T-cell (primary cell): ENCODE measurements around the gene FBXO31. TPM values are rescaled to one million over a fixed set of nuclear protein-coding genes. Genes with fewer than 3 reads are reported as not detected.

ENCODE experiments used
- ATAC-seq, 4 experiments: fragments of 200-7000 bp in 3 of 4; fragments of 150-1000 bp in 1 of 4; cut with Tn5 transposase; replicated peaks in 1 of 4; 1 replicate in 3 of 4; 2 replicates in 1 of 4; pipeline ENCODE4 v1.10.0; 2021; ENCODE audit warnings: moderate library complexity in 3 of 4, mild to moderate bottlenecking in 2 of 4, moderate number of reproducible peaks in 1 of 4
- CTCF ChIA-PET, 2 donors: fragments of 300-600 bp; sonication (Branson Sonifier 250); formaldehyde crosslinking; loops; one replicate each; lab custom pipeline; 2022; ENCODE audit warnings: antibody characterized with exemption in 2 of 2; lab: Charles Lee
- POLR2A ChIA-PET, 2 donors: fragments of 300-600 bp; sonication (Branson Sonifier 250); formaldehyde crosslinking; loops; one replicate each; lab custom pipeline; 2022; ENCODE audit warnings: antibody characterized with exemption in 2 of 2; lab: Charles Lee
- DNase-seq, 35 experiments: peaks; one replicate each; pipeline versions ENCODE4 v3.0.0 to v3.0.0-alpha.2; 2013 to 2023
- H3K27ac ChIP-seq: one replicate; pipeline ENCODE4 v1.5.1; 2013; ENCODE audit warnings: low read length
- H3K27me3 ChIP-seq, 2 experiments: replicated peaks in 1 of 2; 1 replicate in 1 of 2; 2 replicates in 1 of 2; pipeline versions ENCODE4 v1.6.1 to v1.7.0; 2013; ENCODE audit warnings: low read length in 1 of 2, mixed read lengths in 1 of 2; ENCODE audit not compliant: control insufficient read depth in 2 of 2, insufficient read depth in 2 of 2; ENCODE audit errors: extremely low read depth in 1 of 2
- H3K36me3 ChIP-seq, 2 donors: 1 replicate in 1 of 2; 2 replicates in 1 of 2; pipeline versions ENCODE4 v1.6.1 to v1.7.0; 2013; ENCODE audit warnings: low read length in 1 of 2; ENCODE audit not compliant: control insufficient read depth in 2 of 2, insufficient read depth in 1 of 2; ENCODE audit errors: extremely low read depth in 1 of 2
- H3K4me1 ChIP-seq, 2 experiments: 1 replicate in 1 of 2; 2 replicates in 1 of 2; pipeline versions ENCODE4 v1.6.1 to v1.7.0; 2013; ENCODE audit warnings: low read length in 2 of 2, mixed read lengths in 1 of 2; ENCODE audit not compliant: insufficient read depth in 2 of 2, control insufficient read depth in 1 of 2; ENCODE audit errors: extremely low read depth in 1 of 2
- H3K4me3 ChIP-seq, 2 donors: 1 replicate in 1 of 2; 2 replicates in 1 of 2; pipeline versions ENCODE4 v1.5.1 to v1.7.0; 2013; ENCODE audit warnings: mild to moderate bottlenecking in 2 of 2, low read length in 1 of 2, moderate library complexity in 1 of 2; ENCODE audit not compliant: control insufficient read depth in 1 of 2; ENCODE audit errors: extremely low read depth in 1 of 2
- H3K9me3 ChIP-seq: 2 replicates; pipeline ENCODE4 v1.7.0; 2013
- H3K27ac Mint-ChIP-seq, 2 donors: one replicate each; pipeline ENCODE4 v1.8.0; 2020 to 2021; ENCODE audit warnings: mild to moderate bottlenecking in 2 of 2, mixed read lengths in 2 of 2
- H3K27me3 Mint-ChIP-seq, 2 donors: one replicate each; pipeline ENCODE4 v1.8.0; 2021 to 2022; ENCODE audit warnings: mixed read lengths in 2 of 2
- H3K36me3 Mint-ChIP-seq: one replicate; pipeline ENCODE4 v1.8.0; 2021; ENCODE audit warnings: mixed read lengths
- H3K4me1 Mint-ChIP-seq, 3 donors: one replicate each; pipeline ENCODE4 v1.8.0; 2020 to 2022; ENCODE audit warnings: mixed read lengths in 3 of 3, mild to moderate bottlenecking in 1 of 3
- H3K4me3 Mint-ChIP-seq, 3 donors: one replicate each; pipeline ENCODE4 v1.8.0; 2020 to 2022; ENCODE audit warnings: mild to moderate bottlenecking in 3 of 3, mixed read lengths in 3 of 3, moderate library complexity in 3 of 3
- H3K9me3 Mint-ChIP-seq, 3 donors: one replicate each; pipeline ENCODE4 v1.8.0; 2020 to 2022; ENCODE audit warnings: mixed read lengths in 3 of 3
- WGBS: methylation state at CpG from one replicate; pipeline ENCODE4 v1.1.5; 2013; ENCODE audit warnings: missing lambda C conversion rate; ENCODE audit not compliant: insufficient coverage; 5-methylcytosine and 5-hydroxymethylcytosine counted together
- total RNA-seq, 35 experiments: library from RNA in 6 of 35; stranded (reverse) in 6 of 35; fragments of 120-200 nt in 1 of 35; gene quantifications; one replicate each; pipeline versions ENCODE4 v1.2.1 to v1.2.4 and lab custom pipeline; 2013 to 2026

Gene FBXO31
- total RNA-seq, 5 donors from 2014 or later (not counting 1 experiment from before 2014, with no cell fraction given): 34.7 to 67.2 (median 55.6) TPM

DNA sequence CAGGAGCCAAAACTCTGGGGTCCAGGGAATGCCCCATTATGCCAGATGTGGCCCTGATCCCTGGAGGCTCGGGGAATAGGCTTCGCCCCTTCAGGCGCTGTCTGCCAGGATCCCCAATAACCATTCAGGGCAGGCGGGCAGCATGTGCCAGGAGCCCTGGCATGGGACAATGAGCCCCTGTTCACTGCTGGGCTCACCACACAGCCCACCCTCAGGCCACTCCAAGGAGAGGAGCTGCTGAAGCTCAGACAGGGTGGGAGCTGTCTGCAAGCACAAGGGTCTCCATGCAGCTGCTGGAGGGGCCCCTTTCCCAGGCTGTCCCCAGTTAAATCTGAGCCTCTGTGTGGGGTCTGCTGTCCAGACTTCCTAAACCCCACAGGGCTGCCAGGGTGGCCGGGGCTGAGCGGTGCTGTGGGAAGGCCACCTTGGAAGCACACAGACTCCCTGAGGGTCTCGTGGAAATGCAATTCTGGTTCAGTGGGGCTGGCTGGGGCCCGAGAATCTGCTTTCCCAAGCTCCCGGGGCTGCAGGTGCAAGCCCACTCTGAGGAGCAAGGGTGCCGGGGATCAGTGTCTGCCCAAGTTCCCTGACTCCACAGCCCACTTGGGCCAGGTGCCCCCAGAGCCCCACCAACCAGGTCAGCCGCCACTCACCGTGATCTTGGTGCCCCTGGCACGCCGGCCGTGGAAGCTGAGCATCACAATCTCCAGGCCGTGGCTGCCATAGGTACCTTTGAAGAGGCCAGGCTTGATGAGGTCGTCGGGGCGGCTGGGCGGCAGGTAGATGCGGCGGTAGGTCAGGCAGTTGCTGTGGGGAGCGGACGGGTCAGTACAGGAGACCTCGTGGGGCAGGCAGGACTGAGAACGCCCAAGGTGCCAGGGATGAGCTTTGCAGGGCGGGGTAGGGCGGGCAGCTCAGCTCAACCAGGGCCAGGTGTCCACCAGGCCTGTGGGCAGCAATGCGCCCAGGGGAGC is 48.6 kb downstream of the FBXO31 start:
- H3K36me3 Mint-ChIP-seq: peaks cover 26% of the 10 kb centered on the region
- H3K9me3 Mint-ChIP-seq: no peaks in the 10 kb centered on the region
- ChIA-PET POLR2A (no interaction called here), CTCF (no interaction called here)
- H3K4me1 Mint-ChIP-seq: peaks cover 11 to 26% (median 18%) of the 10 kb centered on the region in 3 donors
- no peak overlapping the region for H3K4me3 ChIP-seq
- no peak overlapping the region for H3K4me3 Mint-ChIP-seq
- H3K36me3 ChIP-seq: peaks cover 36 to 59% of the 10 kb centered on the region in 2 donors
- peaks cover 0 to 4% of the 10 kb centered on the region in 2 experiments for H3K4me1 ChIP-seq
- no peaks in the 10 kb centered on the region for H3K27me3 Mint-ChIP-seq
- WGBS: 93% methylated on average over 22 of the region's 29 CpGs
- H3K27me3 ChIP-seq: no peaks in the 10 kb centered on the region
- H3K27ac Mint-ChIP-seq: no peak overlapping the region
- H3K27ac ChIP-seq: no peak overlapping the region
- DNase-seq (no peak), ATAC-seq (no peak)
- no peaks in the 10 kb centered on the region for H3K9me3 ChIP-seq

DNA sequence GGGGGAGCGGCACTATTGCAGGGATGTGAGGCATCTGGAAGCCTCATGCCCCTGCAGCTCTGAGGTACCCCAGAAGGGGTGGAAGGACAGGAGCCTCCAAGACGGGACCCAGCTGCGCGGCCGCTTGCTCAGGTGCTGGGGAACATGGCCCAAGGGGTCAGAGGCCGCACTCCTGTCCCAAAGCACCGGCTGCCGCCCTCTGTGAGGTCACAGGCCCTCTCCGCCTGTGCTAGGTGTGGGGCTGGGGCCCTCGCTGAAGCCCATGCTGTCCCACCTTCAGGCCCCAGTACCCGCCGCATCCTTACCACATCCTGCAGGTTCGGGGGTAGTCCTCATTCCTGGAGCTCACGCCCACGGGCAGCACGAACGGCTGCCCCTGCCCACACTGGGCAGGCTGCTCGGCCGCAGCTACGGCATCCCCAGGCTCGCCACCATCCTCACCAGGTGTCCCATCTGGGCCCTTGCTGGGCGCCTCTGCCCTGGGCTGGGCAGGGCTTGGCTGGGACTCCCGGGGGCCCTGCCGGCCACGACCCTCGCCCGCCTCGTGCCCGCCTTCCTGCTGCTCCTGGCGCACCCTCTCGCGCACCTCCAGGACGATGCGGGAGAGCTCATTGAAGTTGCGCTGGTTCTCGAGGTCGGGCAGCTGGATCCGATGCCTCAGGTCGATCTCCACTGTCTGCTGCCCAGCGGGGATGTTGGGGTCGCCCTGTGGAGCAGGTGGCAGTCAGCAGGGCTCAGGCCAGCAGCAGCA is 49.8 kb downstream of the FBXO31 start:
- DNase-seq (no peak), ATAC-seq (no peak)
- ChIA-PET POLR2A (no interaction called here), CTCF (interaction anchor here in 1 of 2 donors (0.6 kb wide), 1 partner anchor 64 kb away, joined by 3 read pairs; no protein-coding TSS in a partner anchor)
- Histone ChIP-seq H3K4me1 (peaks cover 0 to 4% of the 10 kb centered on the region in 2 experiments), H3K27ac (no peak overlapping the region), H3K27me3 (no peaks in the 10 kb centered on the region), H3K4me3 (no peak overlapping the region), H3K36me3 (peaks cover 31 to 59% of the 10 kb centered on the region in 2 donors), H3K9me3 (no peaks in the 10 kb centered on the region)
- peaks cover 8 to 20% (median 13%) of the 10 kb centered on the region in 3 donors for H3K4me1 Mint-ChIP-seq
- H3K36me3 Mint-ChIP-seq: peaks cover 26% of the 10 kb centered on the region
- WGBS: 92% methylated on average over 41 of the region's 41 CpGs
- H3K4me3 Mint-ChIP-seq: no peak overlapping the region
- H3K9me3 Mint-ChIP-seq: no peaks in the 10 kb centered on the region
- no peak overlapping the region for H3K27ac Mint-ChIP-seq
- H3K27me3 Mint-ChIP-seq: no peaks in the 10 kb centered on the region

DNA sequence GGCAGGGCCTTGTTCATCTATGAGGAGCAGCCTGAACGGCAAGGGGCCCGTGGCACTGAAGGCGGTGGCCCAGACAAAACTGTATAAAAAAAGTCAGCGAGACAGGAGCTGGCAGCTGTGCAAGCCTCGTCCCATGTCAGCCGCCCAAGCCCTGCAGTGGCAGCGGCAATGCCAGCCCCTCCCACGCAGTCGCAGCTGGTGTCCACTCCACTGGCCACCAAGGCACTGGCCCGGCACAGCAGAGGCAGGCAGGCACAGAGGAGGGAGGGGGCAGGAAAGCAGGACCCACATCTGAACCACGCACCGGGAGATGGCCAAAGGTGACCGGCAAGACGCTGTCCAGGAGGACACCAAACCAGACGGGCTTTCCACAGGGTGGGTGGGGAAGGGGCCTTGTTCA is 50.5 kb downstream of the FBXO31 start:
- Histone ChIP-seq H3K36me3 (peaks cover 27 to 60% of the 10 kb centered on the region in 2 donors), H3K9me3 (no peaks in the 10 kb centered on the region), H3K27me3 (no peaks in the 10 kb centered on the region), H3K4me1 (peaks cover 0 to 4% of the 10 kb centered on the region in 2 experiments), H3K4me3 (no peak overlapping the region), H3K27ac (no peak overlapping the region)
- POLR2A ChIA-PET: no interaction called here
- Mint-ChIP-seq H3K9me3 (no peaks in the 10 kb centered on the region), H3K4me3 (no peak overlapping the region), H3K27ac (no peak overlapping the region), H3K4me1 (peaks cover 7 to 18% (median 12%) of the 10 kb centered on the region in 3 donors), H3K36me3 (peaks cover 27% of the 10 kb centered on the region), H3K27me3 (no peaks in the 10 kb centered on the region)
- CTCF ChIA-PET: no interaction called here
- WGBS: 99% methylated on average over 11 of the region's 15 CpGs
- DNase-seq: no peak
- no peak for ATAC-seq

DNA sequence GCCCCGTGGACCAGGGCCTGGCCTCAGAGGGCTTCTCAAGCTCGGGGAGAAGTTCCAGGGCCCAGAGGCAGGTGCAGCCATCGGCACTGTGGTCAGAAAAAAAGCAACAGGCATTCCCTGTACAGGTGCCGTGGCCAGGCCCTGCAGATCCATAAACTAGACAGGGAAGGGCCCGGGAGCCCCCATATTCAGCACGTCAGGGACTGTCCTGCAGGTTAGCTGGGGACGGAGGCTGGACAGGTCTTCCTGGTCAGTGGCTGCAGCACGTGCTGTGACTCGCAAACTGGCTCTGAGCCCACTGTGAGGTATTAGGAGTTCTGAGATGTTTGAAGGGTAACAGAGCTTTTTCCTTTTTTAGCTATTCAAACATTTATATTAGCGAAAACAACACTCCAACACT is 51.4 kb downstream of the FBXO31 start:
- Mint-ChIP-seq H3K4me1 (peaks cover under 1 to 10% (median 5%) of the 10 kb centered on the region in 3 donors), H3K9me3 (no peaks in the 10 kb centered on the region), H3K4me3 (no peak overlapping the region), H3K27me3 (no peaks in the 10 kb centered on the region), H3K27ac (no peak overlapping the region), H3K36me3 (peaks cover 24% of the 10 kb centered on the region)
- ChIA-PET POLR2A (no interaction called here), CTCF (interaction anchor here in 1 of 2 donors (1.0 kb wide), 1 partner anchor 10 kb away, joined by 3 read pairs; no protein-coding TSS in a partner anchor)
- H3K4me1 ChIP-seq: peaks cover 0 to 1% of the 10 kb centered on the region in 2 experiments
- ATAC-seq (no peak), DNase-seq (no peak)
- no peaks in the 10 kb centered on the region for H3K27me3 ChIP-seq
- H3K4me3 ChIP-seq: no peak overlapping the region
- H3K36me3 ChIP-seq: peaks cover 30 to 60% of the 10 kb centered on the region in 2 donors
- 92% methylated on average over 6 of the region's 10 CpGs for WGBS
- no peak overlapping the region for H3K27ac ChIP-seq
- H3K9me3 ChIP-seq: no peaks in the 10 kb centered on the region

DNA sequence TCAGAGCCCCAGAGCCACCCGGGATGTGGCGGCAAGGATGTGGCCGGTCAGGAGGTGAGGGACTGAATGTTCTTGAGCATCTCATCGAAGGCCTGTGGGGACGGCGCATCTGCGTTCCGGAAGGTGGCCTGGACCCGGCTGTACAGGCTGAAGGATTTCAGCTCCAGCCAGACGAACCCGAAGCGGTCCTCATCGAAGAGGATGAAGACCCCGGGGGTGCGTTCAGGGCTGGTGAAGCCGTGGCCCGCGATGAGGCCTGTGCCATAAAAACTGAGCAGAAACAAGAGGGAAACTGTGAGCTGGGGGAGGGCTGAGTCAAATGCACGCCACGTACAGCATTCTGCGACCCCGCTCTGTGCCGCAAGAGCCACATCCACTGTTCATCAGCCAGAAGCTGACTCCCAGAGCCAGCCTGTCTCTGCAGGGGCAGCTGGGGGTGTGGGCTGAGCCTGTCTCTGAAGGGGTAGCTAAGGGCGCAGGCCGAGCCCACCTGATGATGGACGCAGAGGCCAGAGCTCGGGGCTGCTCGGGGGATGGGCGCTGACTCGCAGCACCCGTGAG is 52.3 kb downstream of the FBXO31 start:
- H3K27ac Mint-ChIP-seq: no peak overlapping the region
- WGBS: 96% methylated on average over 31 of the region's 31 CpGs

DNA sequence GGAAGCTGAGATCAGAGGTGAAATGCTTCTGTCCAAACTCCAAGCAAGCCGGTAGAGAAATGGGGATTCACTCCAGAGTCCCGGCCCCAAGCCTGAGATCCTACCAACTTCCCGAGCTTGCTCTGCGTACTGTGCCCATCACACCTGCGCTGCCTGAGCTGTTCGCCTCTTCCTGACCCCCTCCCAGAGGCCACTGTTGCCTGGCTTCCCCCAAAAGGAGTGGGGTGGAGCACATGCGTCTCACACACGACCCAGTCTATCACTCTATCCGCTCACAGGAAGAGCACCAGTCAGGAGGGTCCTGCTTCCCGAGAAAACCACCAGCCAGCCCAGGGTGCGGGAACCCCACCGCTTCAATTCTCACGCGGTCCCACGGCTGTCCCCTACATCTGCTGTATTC is 52.9 kb downstream of the FBXO31 start:
- ATAC-seq: no peak
- H3K36me3 Mint-ChIP-seq: peaks cover 21% of the 10 kb centered on the region
- no peaks in the 10 kb centered on the region for H3K9me3 Mint-ChIP-seq
- POLR2A ChIA-PET: no interaction called here
- H3K4me3 Mint-ChIP-seq: no peak overlapping the region
- no peaks in the 10 kb centered on the region for H3K4me1 ChIP-seq
- H3K27ac Mint-ChIP-seq: no peak overlapping the region
- 94% methylated on average over 14 of the region's 15 CpGs for WGBS
- peaks cover 29 to 53% of the 10 kb centered on the region in 2 donors for H3K36me3 ChIP-seq
- H3K27me3 Mint-ChIP-seq: no peaks in the 10 kb centered on the region
- H3K9me3 ChIP-seq: no peaks in the 10 kb centered on the region
- H3K4me3 ChIP-seq: no peak overlapping the region
- no peak overlapping the region for H3K27ac ChIP-seq
- no peak for DNase-seq
- CTCF ChIA-PET: no interaction called here
- peaks cover 0 to 4% (median 2%) of the 10 kb centered on the region in 3 donors for H3K4me1 Mint-ChIP-seq
- H3K27me3 ChIP-seq: no peaks in the 10 kb centered on the region

More for the DNA sequence above, 52.3 kb downstream of the FBXO31 start:
- H3K4me1 ChIP-seq: no peaks in the 10 kb centered on the region
- H3K36me3 ChIP-seq: peaks cover 33 to 58% of the 10 kb centered on the region in 2 donors
- no peak overlapping the region for H3K4me3 ChIP-seq
- ATAC-seq: no peak
- H3K4me1 Mint-ChIP-seq: peaks cover 0 to 7% (median under 1%) of the 10 kb centered on the region in 3 donors
- H3K4me3 Mint-ChIP-seq: no peak overlapping the region
- ChIA-PET POLR2A (no interaction called here), CTCF (interaction anchor here in 1 of 2 donors (1.0 kb wide), 1 partner anchor 10 kb away, joined by 3 read pairs; no protein-coding TSS in a partner anchor)
- no peaks in the 10 kb centered on the region for H3K27me3 Mint-ChIP-seq
- H3K27me3 ChIP-seq: no peaks in the 10 kb centered on the region
- DNase-seq: no peak
- H3K9me3 ChIP-seq: no peaks in the 10 kb centered on the region
- H3K36me3 Mint-ChIP-seq: peaks cover 21% of the 10 kb centered on the region
- no peaks in the 10 kb centered on the region for H3K9me3 Mint-ChIP-seq
- H3K27ac ChIP-seq: no peak overlapping the region
